Caco-2 (cell line): ENCODE measurements around the gene SLC25A30. TPM values are rescaled to one million over a fixed set of nuclear protein-coding genes. Genes with fewer than 3 reads are reported as not detected.
"Not testable (repeated sequence)": the region's sequence is repeated elsewhere in the genome, so short reads cannot be mapped to it uniquely, and the experiment has no call there.

Experiments used
- BruUV-seq: library from RNA; stranded (reverse); fragments of 400-500 nt; replicated peaks from 2 replicates; lab custom pipeline; 2021; lab: Mats Ljungman, UMichigan
- CTCF ChIA-PET: fragments of 300-600 bp; sonication (Branson Sonifier 250); formaldehyde crosslinking; loops from one replicate; lab custom pipeline; 2022; ENCODE audit warnings: antibody characterized with exemption; lab: Charles Lee
- POLR2A ChIA-PET: fragments of 300-600 bp; sonication (Branson Sonifier 250); formaldehyde crosslinking; loops from one replicate; lab custom pipeline; 2022; ENCODE audit warnings: antibody characterized with exemption; lab: Charles Lee
- DNase-seq, 2 experiments: peaks; one replicate each; pipeline versions ENCODE4 v3.0.0 to v3.0.0-alpha.2; 2020 to 2022
- H3K27me3 ChIP-seq: replicated peaks from 2 replicates; pipeline ENCODE4 v1.6.0; 2011; ENCODE audit warnings: low read length; ENCODE audit not compliant: control insufficient read depth, insufficient read depth
- H3K36me3 ChIP-seq: 2 replicates; pipeline ENCODE4 v1.5.1; 2011; ENCODE audit warnings: low read length; ENCODE audit not compliant: control insufficient read depth, insufficient read depth
- H3K4me1 ChIP-seq: fragments of 250-450 bp; sonication (Bioruptor Pico); 2 replicates; pipeline ENCODE4 v1.5.1; 2020; ENCODE audit warnings: mild to moderate bottlenecking
- H3K4me3 ChIP-seq: 2 replicates; pipeline ENCODE4 v1.5.1; 2011; ENCODE audit warnings: low read depth, mild to moderate bottlenecking, control low read depth, low read length
- H3K9me3 ChIP-seq: fragments of 250-450 bp; sonication (Bioruptor Pico); 2 replicates; pipeline ENCODE4 v1.5.1; 2020; ENCODE audit warnings: mild to moderate bottlenecking, moderate library complexity
- H3K27ac Mint-ChIP-seq: one replicate; pipeline ENCODE4 v1.8.0; 2022; ENCODE audit warnings: mixed read lengths; ENCODE audit not compliant: unreplicated experiment
- H3K27me3 Mint-ChIP-seq: one replicate; pipeline ENCODE4 v1.8.0; 2022; ENCODE audit warnings: mixed read lengths; ENCODE audit not compliant: insufficient read depth, unreplicated experiment
- H3K36me3 Mint-ChIP-seq: one replicate; pipeline ENCODE4 v1.8.0; 2022; ENCODE audit warnings: mild to moderate bottlenecking, mixed read lengths; ENCODE audit not compliant: insufficient read depth, unreplicated experiment
- H3K4me1 Mint-ChIP-seq: one replicate; pipeline ENCODE4 v1.8.0; 2022; ENCODE audit warnings: low read depth, mixed read lengths; ENCODE audit not compliant: unreplicated experiment
- H3K4me3 Mint-ChIP-seq: one replicate; pipeline ENCODE4 v1.8.0; 2022; ENCODE audit warnings: mild to moderate bottlenecking, moderate library complexity, mixed read lengths; ENCODE audit not compliant: unreplicated experiment
- H3K9me3 Mint-ChIP-seq: one replicate; pipeline ENCODE4 v1.8.0; 2022; ENCODE audit warnings: mixed read lengths; ENCODE audit not compliant: unreplicated experiment
- intact Hi-C: fragments of 100-400 bp; cut with micrococcal nuclease; formaldehyde crosslinking; loops from one replicate; pipeline ENCODE4 v1.10.0; 2022; ENCODE audit not compliant: unreplicated experiment
- total RNA-seq: library from RNA; stranded (reverse); gene quantifications from 2 replicates; pipeline ENCODE4 v1.2.3, GENCODE V29; 2022
- TF ChIP-seq, protein P1 (sequence below), 2 experiments: fragments of 200-600 bp in 1 of 2; IDR thresholded peaks; 1 replicate in 1 of 2; 2 replicates in 1 of 2; pipeline versions ENCODE4 v1.5.1 to v1.8.0; 2011 to 2022; ENCODE audit warnings: antibody characterized with exemption in 1 of 2, control low read depth in 1 of 2, inconsistent platforms in 1 of 2, low read depth in 1 of 2, low read length in 1 of 2, mild to moderate bottlenecking in 1 of 2, moderate library complexity in 1 of 2; ENCODE audit not compliant: insufficient read depth in 1 of 2, severe bottlenecking in 1 of 2, unreplicated experiment in 1 of 2

SLC25A30 gene
- total RNA-seq, 1 experiment from 2014 or later: 12.2 TPM

DNA sequence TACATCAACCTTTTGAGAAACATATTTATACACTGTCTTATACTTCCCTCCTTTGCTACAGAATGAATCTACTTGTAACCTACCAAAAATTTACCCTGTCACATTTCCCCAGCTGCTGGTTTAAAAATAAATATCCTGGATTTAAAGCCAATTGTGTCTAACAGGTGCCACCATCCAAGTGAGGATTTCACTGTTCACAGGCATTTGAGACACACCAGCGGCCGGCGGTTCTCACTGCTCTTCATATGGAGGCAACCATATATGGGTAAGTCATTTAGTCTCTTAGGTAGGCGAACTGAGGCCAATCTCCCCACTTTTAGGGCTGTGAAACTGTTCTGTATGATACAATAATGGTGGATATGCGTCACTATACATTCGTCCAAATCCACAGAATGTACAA, 26.2 kb downstream of the SLC25A30 start:
- H3K9me3 ChIP-seq: no peaks in the 10 kb centered on the region
- no peak for DNase-seq
- no peaks in the 10 kb centered on the region; the same call in 1 of the 2 replicates for H3K36me3 ChIP-seq
- no peak overlapping the region for H3K4me3 ChIP-seq
- peaks cover 13% of the 10 kb centered on the region for H3K36me3 Mint-ChIP-seq
- no peaks in the 10 kb centered on the region for H3K27me3 Mint-ChIP-seq
- TF ChIP-seq, protein P1, sequence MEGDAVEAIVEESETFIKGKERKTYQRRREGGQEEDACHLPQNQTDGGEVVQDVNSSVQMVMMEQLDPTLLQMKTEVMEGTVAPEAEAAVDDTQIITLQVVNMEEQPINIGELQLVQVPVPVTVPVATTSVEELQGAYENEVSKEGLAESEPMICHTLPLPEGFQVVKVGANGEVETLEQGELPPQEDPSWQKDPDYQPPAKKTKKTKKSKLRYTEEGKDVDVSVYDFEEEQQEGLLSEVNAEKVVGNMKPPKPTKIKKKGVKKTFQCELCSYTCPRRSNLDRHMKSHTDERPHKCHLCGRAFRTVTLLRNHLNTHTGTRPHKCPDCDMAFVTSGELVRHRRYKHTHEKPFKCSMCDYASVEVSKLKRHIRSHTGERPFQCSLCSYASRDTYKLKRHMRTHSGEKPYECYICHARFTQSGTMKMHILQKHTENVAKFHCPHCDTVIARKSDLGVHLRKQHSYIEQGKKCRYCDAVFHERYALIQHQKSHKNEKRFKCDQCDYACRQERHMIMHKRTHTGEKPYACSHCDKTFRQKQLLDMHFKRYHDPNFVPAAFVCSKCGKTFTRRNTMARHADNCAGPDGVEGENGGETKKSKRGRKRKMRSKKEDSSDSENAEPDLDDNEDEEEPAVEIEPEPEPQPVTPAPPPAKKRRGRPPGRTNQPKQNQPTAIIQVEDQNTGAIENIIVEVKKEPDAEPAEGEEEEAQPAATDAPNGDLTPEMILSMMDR (IDR thresholded peaks at IDR 0.05; ENCODE audit: insufficient read depth in 1 of 2, low read depth in 1 of 2, low read length in 1 of 2, severe bottlenecking in 1 of 2, unreplicated experiment in 1 of 2): no peak
- H3K9me3 Mint-ChIP-seq: no peaks in the 10 kb centered on the region
- no peaks in the 10 kb centered on the region for H3K4me1 ChIP-seq
- intact Hi-C loops: no loop called here
- no peak overlapping the region for H3K27ac Mint-ChIP-seq
- POLR2A ChIA-PET: interaction anchor here (0.6 kb wide), 1 partner anchor 998 kb away, joined by 3 read pairs; no protein-coding TSS in a partner anchor
- peaks cover 4% of the 10 kb centered on the region for H3K4me1 Mint-ChIP-seq
- no peak overlapping the region for H3K4me3 Mint-ChIP-seq
- no TSS peak for BruUV-seq
- CTCF ChIA-PET: interaction anchor here (1.1 kb wide), 1 partner anchor 346 kb away, joined by 3 read pairs; no protein-coding TSS in a partner anchor
- H3K27me3 ChIP-seq: no peaks in the 10 kb centered on the region

DNA sequence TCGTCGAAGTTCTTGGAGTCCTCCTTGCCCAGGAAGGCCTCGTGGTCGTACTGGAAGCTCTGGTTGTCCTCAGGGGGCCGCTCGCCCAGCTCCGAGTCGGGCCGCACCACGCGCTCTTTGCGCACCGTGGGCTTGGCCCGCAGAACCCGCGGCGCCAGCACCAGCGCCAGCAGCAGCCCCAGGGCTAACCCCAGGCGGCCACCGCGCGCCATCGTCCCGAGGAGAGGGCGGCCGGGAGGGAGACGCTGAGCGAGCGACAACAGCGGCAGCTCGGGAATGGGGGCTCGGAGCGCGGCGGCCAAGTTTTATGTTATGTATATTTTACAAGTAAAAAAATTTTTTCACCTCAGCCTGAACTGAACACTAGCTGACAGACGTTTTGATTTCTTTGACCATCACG, 27.0 kb downstream of the SLC25A30 start:
- H3K27me3 Mint-ChIP-seq, H3K36me3 Mint-ChIP-seq, H3K9me3 Mint-ChIP-seq, intact Hi-C loops, H3K27ac Mint-ChIP-seq, H3K36me3 ChIP-seq, H3K4me1 ChIP-seq, H3K4me3 ChIP-seq, DNase-seq, BruUV-seq, H3K9me3 ChIP-seq, H3K4me1 Mint-ChIP-seq, POLR2A ChIA-PET, H3K4me3 Mint-ChIP-seq, H3K27me3 ChIP-seq, CTCF ChIA-PET: not testable (repeated sequence)

DNA sequence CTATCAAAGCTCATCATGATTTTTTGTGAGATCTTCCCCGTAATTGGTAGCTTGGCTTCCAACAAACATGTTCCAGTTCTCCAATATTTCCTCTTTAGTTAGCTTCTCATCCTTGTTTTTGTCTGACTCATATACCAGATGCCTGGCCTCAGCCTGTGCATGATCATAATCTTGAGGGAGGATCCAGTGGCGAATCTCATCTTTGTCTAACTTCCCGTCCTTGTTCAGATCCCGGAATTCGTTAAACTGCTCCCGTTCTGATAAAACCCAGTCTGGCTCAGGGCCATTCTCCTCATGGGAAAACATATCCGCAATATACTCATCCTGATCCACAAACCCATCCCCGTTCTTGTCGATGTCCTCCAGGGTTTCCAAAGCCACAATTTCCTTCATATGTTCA, 27.8 kb downstream of the SLC25A30 start:
- H3K36me3 ChIP-seq, H3K27ac Mint-ChIP-seq, H3K36me3 Mint-ChIP-seq, H3K4me3 Mint-ChIP-seq, H3K9me3 ChIP-seq, H3K27me3 Mint-ChIP-seq, DNase-seq, H3K4me1 ChIP-seq, POLR2A ChIA-PET, BruUV-seq, H3K4me1 Mint-ChIP-seq, CTCF ChIA-PET, H3K4me3 ChIP-seq, H3K9me3 Mint-ChIP-seq, H3K27me3 ChIP-seq, intact Hi-C loops: not testable (repeated sequence)

DNA sequence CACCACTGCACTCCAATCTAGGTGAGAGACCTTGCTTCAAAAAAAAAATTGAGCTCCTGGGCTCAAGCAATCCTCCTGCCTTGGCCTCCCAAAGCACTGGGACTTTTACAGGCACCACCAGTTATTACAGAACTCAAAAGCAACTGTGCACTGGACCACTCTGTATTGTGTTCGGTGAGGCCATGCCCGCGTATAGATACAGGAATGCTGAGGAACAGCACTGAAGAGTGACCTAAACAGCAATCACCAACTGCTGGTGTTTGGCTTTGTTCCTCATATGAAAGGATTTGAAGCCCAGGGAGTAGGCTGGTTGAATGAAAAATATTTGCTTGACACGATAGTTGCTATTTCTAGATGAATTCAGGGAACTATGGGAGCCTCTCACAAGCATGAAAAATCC, 29.5 kb downstream of the SLC25A30 start:
- no peaks in the 10 kb centered on the region for H3K4me1 Mint-ChIP-seq
- no TSS peak for BruUV-seq
- no peak overlapping the region for H3K27ac Mint-ChIP-seq
- no peaks in the 10 kb centered on the region for H3K4me1 ChIP-seq
- no peaks in the 10 kb centered on the region; the same call in 1 of the 2 replicates for H3K36me3 ChIP-seq
- no peak overlapping the region for H3K4me3 ChIP-seq
- H3K27me3 ChIP-seq: no peaks in the 10 kb centered on the region
- TF ChIP-seq, protein P1 (IDR thresholded peaks at IDR 0.05; ENCODE audit: insufficient read depth in 1 of 2, low read depth in 1 of 2, low read length in 1 of 2, severe bottlenecking in 1 of 2, unreplicated experiment in 1 of 2): no peak
- H3K36me3 Mint-ChIP-seq: peaks cover 10% of the 10 kb centered on the region
- no peaks in the 10 kb centered on the region for H3K9me3 Mint-ChIP-seq
- no peak overlapping the region for H3K4me3 Mint-ChIP-seq
- intact Hi-C loops: no loop called here
- H3K27me3 Mint-ChIP-seq: no peaks in the 10 kb centered on the region
- ChIA-PET POLR2A (no interaction called here), CTCF (no interaction called here)
- no peak for DNase-seq
- H3K9me3 ChIP-seq: no peaks in the 10 kb centered on the region

DNA sequence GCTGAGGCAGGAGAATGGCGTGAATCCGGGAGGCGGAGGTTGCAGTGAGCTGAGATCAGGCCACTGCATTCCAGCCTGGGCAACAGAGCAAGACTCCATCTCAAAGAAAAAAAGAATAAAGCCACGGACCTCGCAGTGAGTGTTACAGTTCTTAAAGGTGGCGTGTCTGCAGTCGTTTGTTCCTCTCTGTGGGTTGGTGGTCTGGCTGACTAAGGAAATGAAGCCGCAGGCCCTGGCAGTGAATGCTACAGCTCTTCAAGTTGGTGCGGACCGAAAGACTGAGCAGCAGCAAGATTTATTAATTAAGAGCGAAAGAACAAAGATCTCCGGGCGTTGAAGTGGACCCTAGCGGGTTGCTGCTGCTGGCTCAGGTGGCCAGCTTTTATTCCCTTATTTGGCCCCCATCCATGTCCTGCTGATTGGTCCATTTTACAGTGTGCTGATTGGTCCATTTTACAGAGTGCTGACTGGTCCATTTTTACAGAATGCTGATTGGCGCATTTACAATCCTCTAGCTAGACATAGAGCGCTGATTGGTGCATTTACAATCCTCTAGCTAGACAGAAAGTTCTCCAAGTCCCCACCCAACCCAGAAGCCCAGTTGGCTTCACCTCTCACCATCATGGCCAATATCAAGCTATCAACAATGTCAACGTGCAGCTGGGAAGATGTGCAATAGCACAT, 31.1 kb downstream of the SLC25A30 start:
- H3K4me1 Mint-ChIP-seq, H3K9me3 Mint-ChIP-seq, H3K27ac Mint-ChIP-seq, intact Hi-C loops, H3K27me3 ChIP-seq, H3K9me3 ChIP-seq, BruUV-seq, H3K36me3 Mint-ChIP-seq, DNase-seq, H3K4me3 ChIP-seq, CTCF ChIA-PET, H3K4me3 Mint-ChIP-seq, H3K27me3 Mint-ChIP-seq, H3K36me3 ChIP-seq, POLR2A ChIA-PET, H3K4me1 ChIP-seq: not testable (repeated sequence)
